Astrocyte (in vitro differentiated cells and primary cell): Measurements from ENCODE around the gene COL11A2.

Experiments
- EZH2 ChIP-seq: IDR thresholded peaks from 2 replicates; pipeline ENCODE4 v1.6.1; 2012; ENCODE audit warnings: mild to moderate bottlenecking, low read length, inconsistent platforms; ENCODE audit not compliant: insufficient read depth
- TF ChIP-seq, protein P1 (sequence below): IDR thresholded peaks from 2 replicates; pipeline ENCODE4 v1.5.1; 2011; ENCODE audit warnings: low read depth, mild to moderate bottlenecking, inconsistent platforms, low read length, moderate library complexity; ENCODE audit not compliant: insufficient read depth

DNA sequence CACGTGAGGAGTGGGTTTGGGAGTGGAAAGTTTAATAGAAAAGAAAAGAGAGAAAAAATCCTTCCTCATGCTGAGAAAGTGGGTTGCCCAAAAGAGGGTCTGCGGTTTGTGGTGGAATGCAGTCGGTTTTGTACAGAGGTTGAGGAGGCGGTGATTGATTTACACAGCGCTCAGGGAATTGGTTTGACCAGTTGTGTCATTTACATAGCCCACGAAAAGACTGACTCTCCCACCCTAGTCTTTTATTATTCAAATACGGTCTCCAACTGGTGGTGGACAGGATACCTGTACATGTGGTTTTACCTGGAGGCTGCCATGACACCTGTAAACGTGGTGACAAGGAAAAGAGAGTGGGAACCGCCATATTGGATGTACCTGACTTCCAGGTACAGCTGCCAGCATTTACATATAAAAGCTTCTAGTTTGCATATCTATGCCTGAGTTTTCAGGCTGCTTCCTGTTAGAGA, 74.4 kb downstream of the COL11A2 start:
- TF ChIP-seq, protein P1, sequence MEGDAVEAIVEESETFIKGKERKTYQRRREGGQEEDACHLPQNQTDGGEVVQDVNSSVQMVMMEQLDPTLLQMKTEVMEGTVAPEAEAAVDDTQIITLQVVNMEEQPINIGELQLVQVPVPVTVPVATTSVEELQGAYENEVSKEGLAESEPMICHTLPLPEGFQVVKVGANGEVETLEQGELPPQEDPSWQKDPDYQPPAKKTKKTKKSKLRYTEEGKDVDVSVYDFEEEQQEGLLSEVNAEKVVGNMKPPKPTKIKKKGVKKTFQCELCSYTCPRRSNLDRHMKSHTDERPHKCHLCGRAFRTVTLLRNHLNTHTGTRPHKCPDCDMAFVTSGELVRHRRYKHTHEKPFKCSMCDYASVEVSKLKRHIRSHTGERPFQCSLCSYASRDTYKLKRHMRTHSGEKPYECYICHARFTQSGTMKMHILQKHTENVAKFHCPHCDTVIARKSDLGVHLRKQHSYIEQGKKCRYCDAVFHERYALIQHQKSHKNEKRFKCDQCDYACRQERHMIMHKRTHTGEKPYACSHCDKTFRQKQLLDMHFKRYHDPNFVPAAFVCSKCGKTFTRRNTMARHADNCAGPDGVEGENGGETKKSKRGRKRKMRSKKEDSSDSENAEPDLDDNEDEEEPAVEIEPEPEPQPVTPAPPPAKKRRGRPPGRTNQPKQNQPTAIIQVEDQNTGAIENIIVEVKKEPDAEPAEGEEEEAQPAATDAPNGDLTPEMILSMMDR, result no peak
- no peak for TF ChIP-seq EZH2
